Heart left ventricle (tissue), 16 donors: Measurements from ENCODE around the gene BAZ2B. TPM values are rescaled to one million over a fixed set of nuclear protein-coding genes. Genes with fewer than 3 reads are reported as not detected.

Experiments
- ATAC-seq, 4 donors: fragments of 200-7000 bp; cut with Tn5 transposase; one replicate each; pipeline ENCODE4 v1.9.1; 2020 to 2022; ENCODE audit warnings: moderate library complexity in 4 of 4, mild to moderate bottlenecking in 3 of 4, moderate number of reproducible peaks in 1 of 4
- DNase-seq, 5 donors: peaks; one replicate each; pipeline ENCODE4 v3.0.0-alpha.2; 2020
- H3K27ac ChIP-seq, 12 donors: fragments of 200-600 bp; sonication (generic) in 4 of 12; one replicate each; pipeline versions ENCODE4 v1.5.0 to v1.8.0; 2016 to 2022; ENCODE audit warnings: mild to moderate bottlenecking in 2 of 12
- H3K27me3 ChIP-seq, 9 donors: fragments of 200-600 bp; sonication (generic) in 2 of 9; one replicate each; pipeline versions ENCODE4 v1.5.1 to v1.8.0; 2016 to 2022; ENCODE audit warnings: mild to moderate bottlenecking in 3 of 9
- H3K36me3 ChIP-seq, 9 donors: fragments of 200-600 bp; sonication (generic) in 2 of 9; one replicate each; pipeline versions ENCODE4 v1.5.0 to v1.8.0; 2018 to 2022; ENCODE audit warnings: mild to moderate bottlenecking in 2 of 9
- H3K4me1 ChIP-seq, 12 donors: fragments of 200-600 bp; sonication (generic) in 4 of 12; one replicate each; pipeline versions ENCODE4 v1.5.0 to v1.8.0; 2016 to 2022; ENCODE audit warnings: mild to moderate bottlenecking in 3 of 12
- H3K4me3 ChIP-seq, 12 donors: fragments of 200-600 bp; sonication (generic) in 4 of 12; one replicate each; pipeline versions ENCODE4 v1.5.0 to v1.8.0; 2017 to 2022; ENCODE audit warnings: mild to moderate bottlenecking in 9 of 12, moderate library complexity in 4 of 12
- H3K9me3 ChIP-seq, 12 donors: fragments of 200-600 bp; sonication (generic) in 4 of 12; one replicate each; pipeline versions ENCODE4 v1.5.0 to v1.8.0; 2016 to 2022; ENCODE audit warnings: mild to moderate bottlenecking in 1 of 12
- POLR2A ChIP-seq, 2 donors: fragments of 450-650 bp; IDR thresholded peaks; one replicate each; pipeline ENCODE4 v1.6.1; 2017; ENCODE audit warnings: antibody characterized with exemption in 2 of 2, mild to moderate bottlenecking in 2 of 2, moderate library complexity in 2 of 2
- WGBS, 4 donors: extraction: QIAGEN DNeasy Blood & Tissue Kit in 2 of 4; methylation state at CpG; one replicate each; pipeline versions ENCODE4 v1.1.5 to v1.1.7; 2013 to 2018; 5-methylcytosine and 5-hydroxymethylcytosine counted together
- intact Hi-C, 10 donors: fragments of 100-400 bp; cut with DNase I; formaldehyde crosslinking; loops; one replicate each; pipeline versions ENCODE4 v1.11.1 to v1.14.2; 2022
- polyA plus RNA-seq, 2 donors: library from polyadenylated mRNA; stranded (reverse); fragments of 200-250 nt; gene quantifications; one replicate each; pipeline ENCODE4 v1.2.3, GENCODE V29; 2013
- total RNA-seq, 9 donors: library from RNA; depleted of rRNA in 2 of 9; stranded (reverse); fragments of >200 nt in 2 of 9; fragmentation: NEBNext Ultra II Directional in 3 of 9; extraction: Animal tissue kit (Norgen Biotek cat#: 25700) in 3 of 9; gene quantifications; one replicate each; pipeline versions ENCODE4 v1.1.0 to v1.2.4, GENCODE V29; 2016 to 2023
- TF ChIP-seq, protein P1 (sequence below), 12 donors: fragments of 200-600 bp; sonication (generic) in 4 of 12; IDR thresholded peaks; one replicate each; pipeline versions ENCODE4 v1.5.0 to v1.8.0; 2018 to 2022; ENCODE audit warnings: antibody characterized with exemption in 12 of 12, mild to moderate bottlenecking in 5 of 12
- donor health status: ischemic (EF 13 %, LVEDD 7.1; RV severe dilation, severe dysfunction).
- donor health status: healthy with polysubstance abuse.
- donor health status: DM: no; HTN: yes; CAD: no.
- donor health status: DM: no; HTN: no; CAD: no.
- donor health status: ischemic (EF 25% LVEDD 6.9; RV normal size, moderate dysfunction).
- donor health status: ischemic (EF 25% LVEDD 5.7; RV mildly dilated, moderate dysfunction).
- donor health status: healthy.
- donor health status: DM: yes; HTN: yes; CAD: no.
- donor health status: ischemic (EF 35%, LVEDD 5.7; RV mildly dilated, moderate dysfunction).
- donor health status: nonischemic (EF 11% LVEDD 7.7; RV severe dilation, severe dysfunction).
- donor health status: DM: yes; HTN: yes; CAD: no.
- donor health status: PGD.
- donor health status: ischemic (EF 29% LVEDD 5.4; RV normal size, mild dysfunction).
- donor health status: nonischemic (EF 23%, LVEDD 6.1; RV moderate dilation, normal function).

BAZ2B gene
- total and polyA plus RNA-seq, 11 donors, result 15.3 to 56.5 (median 40.2) TPM

DNA sequence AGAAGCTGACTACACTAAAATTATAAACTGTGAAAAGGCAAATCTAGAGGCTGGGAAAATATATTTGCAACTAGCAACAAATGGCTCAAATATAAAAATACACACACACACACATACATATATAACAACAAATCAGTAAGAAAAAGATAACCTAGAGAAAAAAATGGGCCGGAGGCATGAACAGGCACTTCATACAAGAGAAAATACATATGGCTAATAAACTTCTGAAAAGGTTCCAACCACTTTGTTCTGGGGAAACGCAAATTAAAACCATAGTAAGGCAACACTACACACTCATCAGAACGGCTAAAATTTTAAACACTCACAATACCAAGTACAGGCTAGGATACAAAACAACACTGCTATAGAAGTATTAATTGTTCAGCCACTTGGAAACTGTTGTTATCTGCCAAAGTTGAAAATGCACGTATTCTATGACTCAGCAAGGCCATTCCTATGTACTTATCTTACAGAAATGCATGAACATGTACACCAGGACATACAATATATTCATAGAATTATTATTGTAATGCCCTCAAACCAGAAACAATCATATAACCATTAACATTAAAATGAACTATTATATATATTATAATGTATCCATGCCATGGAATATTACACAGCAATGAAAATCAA is 345.5 kb downstream of the BAZ2B start:
- TF ChIP-seq, protein P1, sequence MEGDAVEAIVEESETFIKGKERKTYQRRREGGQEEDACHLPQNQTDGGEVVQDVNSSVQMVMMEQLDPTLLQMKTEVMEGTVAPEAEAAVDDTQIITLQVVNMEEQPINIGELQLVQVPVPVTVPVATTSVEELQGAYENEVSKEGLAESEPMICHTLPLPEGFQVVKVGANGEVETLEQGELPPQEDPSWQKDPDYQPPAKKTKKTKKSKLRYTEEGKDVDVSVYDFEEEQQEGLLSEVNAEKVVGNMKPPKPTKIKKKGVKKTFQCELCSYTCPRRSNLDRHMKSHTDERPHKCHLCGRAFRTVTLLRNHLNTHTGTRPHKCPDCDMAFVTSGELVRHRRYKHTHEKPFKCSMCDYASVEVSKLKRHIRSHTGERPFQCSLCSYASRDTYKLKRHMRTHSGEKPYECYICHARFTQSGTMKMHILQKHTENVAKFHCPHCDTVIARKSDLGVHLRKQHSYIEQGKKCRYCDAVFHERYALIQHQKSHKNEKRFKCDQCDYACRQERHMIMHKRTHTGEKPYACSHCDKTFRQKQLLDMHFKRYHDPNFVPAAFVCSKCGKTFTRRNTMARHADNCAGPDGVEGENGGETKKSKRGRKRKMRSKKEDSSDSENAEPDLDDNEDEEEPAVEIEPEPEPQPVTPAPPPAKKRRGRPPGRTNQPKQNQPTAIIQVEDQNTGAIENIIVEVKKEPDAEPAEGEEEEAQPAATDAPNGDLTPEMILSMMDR (IDR thresholded peaks at IDR 0.05), result no peak
- no peak for TF ChIP-seq POLR2A (IDR thresholded peaks at IDR 0.05)
- 96 to 97% (median 97%) methylated on average over 4 of the region's 4 CpGs for WGBS, 4 donors
- DNase-seq (no peak), ATAC-seq (no peak)
- intact Hi-C loops, result no loop called here
- H3K9me3 ChIP-seq, result no peaks in the 10 kb centered on the region
- peaks cover 3 to 46% (median 22%) of the 10 kb centered on the region in 9 donors for H3K36me3 ChIP-seq
- H3K4me1 ChIP-seq, result peaks cover 0 to 7% (median 0%) of the 10 kb centered on the region in 12 donors
- no peak overlapping the region for H3K4me3 ChIP-seq
- no peak overlapping the region for H3K27ac ChIP-seq
- H3K27me3 ChIP-seq, result no peaks in the 10 kb centered on the region

Other genes starting within 250 kb of the BAZ2B start
- 10 to 100 TPM; 69.8 to 97.9 (median 84.4) TPM for gene MARCHF7, start 96.0 kb upstream of the BAZ2B start, total RNA-seq
- 10 to 100 TPM; 16.9 to 57.7 TPM for gene MARCHF7, start 96.0 kb upstream of the BAZ2B start, polyA plus RNA-seq
- 10 to 100 TPM in 7 of 9 donors, 1 to 10 TPM in 2; 9.0 to 24.9 (median 13.7) TPM for gene CD302, start 181.7 kb upstream of the BAZ2B start, total RNA-seq
- gene CD302, start 181.7 kb upstream of the BAZ2B start, polyA plus RNA-seq, result 1 to 10 TPM; 5.2 to 8.3 TPM